Measurements from ENCODE around the gene COL5A1.

COL5A1 gene

GRCh38 chr9:134669399-134669955 lies 27.9 kb downstream of the COL5A1 start:
- DNase-seq (ENCODE audit: low spot score) (peak; percentile 29), ATAC-seq (ENCODE audit: low read depth) (no peak)
- Histone ChIP-seq H3K4me3 (ENCODE audit: severe bottlenecking) (no peak overlapping the region), H3K27me3 (ENCODE audit: insufficient read depth, poor library complexity, severe bottlenecking) (no peaks in the 10 kb centered on the region), H3K9me3 (ENCODE audit: severe bottlenecking) (no peaks in the 10 kb centered on the region), H3K36me3 (ENCODE audit: low read depth) (peaks cover 6% of the 10 kb centered on the region; the same call in 1 of the 2 replicates), H3K27ac (ENCODE audit: poor library complexity, severe bottlenecking) (peak overlapping the region; percentile 91), H3K4me1 (ENCODE audit: insufficient read depth, poor library complexity, severe bottlenecking) (peaks cover 47% of the 10 kb centered on the region)
- TF ChIP-seq, protein P1, sequence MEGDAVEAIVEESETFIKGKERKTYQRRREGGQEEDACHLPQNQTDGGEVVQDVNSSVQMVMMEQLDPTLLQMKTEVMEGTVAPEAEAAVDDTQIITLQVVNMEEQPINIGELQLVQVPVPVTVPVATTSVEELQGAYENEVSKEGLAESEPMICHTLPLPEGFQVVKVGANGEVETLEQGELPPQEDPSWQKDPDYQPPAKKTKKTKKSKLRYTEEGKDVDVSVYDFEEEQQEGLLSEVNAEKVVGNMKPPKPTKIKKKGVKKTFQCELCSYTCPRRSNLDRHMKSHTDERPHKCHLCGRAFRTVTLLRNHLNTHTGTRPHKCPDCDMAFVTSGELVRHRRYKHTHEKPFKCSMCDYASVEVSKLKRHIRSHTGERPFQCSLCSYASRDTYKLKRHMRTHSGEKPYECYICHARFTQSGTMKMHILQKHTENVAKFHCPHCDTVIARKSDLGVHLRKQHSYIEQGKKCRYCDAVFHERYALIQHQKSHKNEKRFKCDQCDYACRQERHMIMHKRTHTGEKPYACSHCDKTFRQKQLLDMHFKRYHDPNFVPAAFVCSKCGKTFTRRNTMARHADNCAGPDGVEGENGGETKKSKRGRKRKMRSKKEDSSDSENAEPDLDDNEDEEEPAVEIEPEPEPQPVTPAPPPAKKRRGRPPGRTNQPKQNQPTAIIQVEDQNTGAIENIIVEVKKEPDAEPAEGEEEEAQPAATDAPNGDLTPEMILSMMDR (IDR thresholded peaks at IDR 0.05; ENCODE audit: poor library complexity, severe bottlenecking), result no peak

DNA sequence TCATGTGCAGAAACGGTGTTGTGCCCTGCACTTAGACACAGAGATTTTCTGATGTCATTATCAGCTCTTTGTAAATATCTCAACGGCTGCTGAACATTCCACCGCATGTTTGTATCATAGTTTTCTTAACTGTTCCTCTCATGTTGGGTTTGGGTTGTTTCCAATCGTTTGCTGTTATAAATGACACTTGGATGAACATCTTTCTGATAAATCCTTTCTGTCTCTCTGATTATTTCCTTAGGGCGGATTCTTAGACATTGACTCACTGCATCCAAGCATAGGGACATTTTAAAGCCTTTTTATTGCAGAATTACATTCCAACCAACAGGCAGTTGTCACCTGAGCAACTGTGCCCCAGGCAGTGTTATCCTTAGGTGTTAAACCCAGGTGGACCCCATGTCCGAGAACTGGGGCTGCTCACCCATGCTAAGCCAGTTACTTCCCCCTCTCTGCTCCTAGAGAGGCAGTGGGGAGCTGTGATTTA lies 28.5 kb downstream of the COL5A1 start:
- Histone ChIP-seq H3K27me3 (ENCODE audit: insufficient read depth, poor library complexity, severe bottlenecking) (no peaks in the 10 kb centered on the region), H3K36me3 (ENCODE audit: low read depth) (peaks cover 6% of the 10 kb centered on the region; the same call in 1 of the 2 replicates), H3K27ac (ENCODE audit: poor library complexity, severe bottlenecking) (peak overlapping the region; percentile 91), H3K9me3 (ENCODE audit: severe bottlenecking) (no peaks in the 10 kb centered on the region), H3K4me1 (ENCODE audit: insufficient read depth, poor library complexity, severe bottlenecking) (peaks cover 47% of the 10 kb centered on the region), H3K4me3 (ENCODE audit: severe bottlenecking) (no peak overlapping the region)
- ATAC-seq (ENCODE audit: low read depth) (peak; percentile 72), DNase-seq (ENCODE audit: low spot score) (peak; percentile 67)
- TF ChIP-seq, protein P1 (IDR thresholded peaks at IDR 0.05; ENCODE audit: poor library complexity, severe bottlenecking), result no peak

- Histone ChIP-seq H3K27ac (ENCODE audit: poor library complexity, severe bottlenecking) (peak overlapping the region; percentile 91), H3K4me1 (ENCODE audit: insufficient read depth, poor library complexity, severe bottlenecking) (peaks cover 47% of the 10 kb centered on the region), H3K27me3 (ENCODE audit: insufficient read depth, poor library complexity, severe bottlenecking) (no peaks in the 10 kb centered on the region), H3K4me3 (ENCODE audit: severe bottlenecking) (no peak overlapping the region), H3K36me3 (ENCODE audit: low read depth) (peaks cover 6% of the 10 kb centered on the region; the same call in 1 of the 2 replicates), H3K9me3 (ENCODE audit: severe bottlenecking) (no peaks in the 10 kb centered on the region)
- TF ChIP-seq, protein P1 (IDR thresholded peaks at IDR 0.05; ENCODE audit: poor library complexity, severe bottlenecking), result no peak
- DNase-seq (ENCODE audit: low spot score), result peak; percentile 27
- ATAC-seq (ENCODE audit: low read depth), result no peak
These were observed 29.3 kb downstream of the COL5A1 start for GRCh38 chr9:134670851-134671281.

DNA sequence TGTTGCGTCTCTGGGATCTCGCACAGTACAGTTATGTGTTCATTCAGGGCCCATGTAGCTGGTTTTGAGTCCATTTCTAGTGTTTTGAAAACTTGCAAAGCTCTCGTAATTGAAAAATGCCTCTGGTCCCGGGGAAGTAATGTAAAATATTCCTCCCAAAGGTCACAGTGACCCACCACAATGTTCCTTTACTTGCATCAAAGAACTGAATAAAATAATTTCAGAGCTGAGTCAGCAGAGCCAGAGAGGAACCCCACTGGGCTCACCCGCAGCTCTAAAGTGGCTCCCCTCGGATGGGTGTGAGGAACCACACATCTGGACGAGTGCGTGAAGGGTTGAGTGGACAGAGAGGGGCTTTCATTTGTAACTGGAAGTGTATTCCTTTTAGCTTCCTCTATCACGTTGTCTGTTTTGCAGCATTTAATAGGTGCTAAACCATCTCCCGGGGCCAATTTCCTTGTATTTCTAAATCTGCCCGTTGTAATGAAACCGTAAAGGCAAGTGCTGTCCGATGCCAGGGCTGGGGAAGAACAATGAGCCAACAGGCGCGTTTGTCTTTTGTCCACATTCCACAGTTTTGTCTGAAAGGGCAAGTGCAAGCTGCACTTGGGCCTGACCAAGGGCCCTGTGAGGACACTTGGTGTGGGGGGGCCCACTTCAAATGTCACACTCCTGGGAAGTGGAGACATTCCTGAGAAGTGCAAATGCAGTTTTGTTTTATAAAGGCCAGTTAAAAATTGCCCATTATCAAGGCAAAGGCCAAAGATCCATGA lies 29.9 kb downstream of the COL5A1 start:
- Histone ChIP-seq H3K36me3 (ENCODE audit: low read depth) (peaks cover 6% of the 10 kb centered on the region; the same call in 1 of the 2 replicates), H3K27me3 (ENCODE audit: insufficient read depth, poor library complexity, severe bottlenecking) (no peaks in the 10 kb centered on the region), H3K27ac (ENCODE audit: poor library complexity, severe bottlenecking) (peak overlapping the region; percentile 91), H3K4me1 (ENCODE audit: insufficient read depth, poor library complexity, severe bottlenecking) (peaks cover 42% of the 10 kb centered on the region), H3K4me3 (ENCODE audit: severe bottlenecking) (no peak overlapping the region), H3K9me3 (ENCODE audit: severe bottlenecking) (no peaks in the 10 kb centered on the region)
- TF ChIP-seq, protein P1 (IDR thresholded peaks at IDR 0.05; ENCODE audit: poor library complexity, severe bottlenecking), result no peak
- ATAC-seq (ENCODE audit: low read depth), result no peak
- DNase-seq (ENCODE audit: low spot score), result peak; percentile 12

Measured in RWPE2 (cell line).